Measurements from ENCODE around the gene KCNK4.

Gene KCNK4

GRCh38 chr11:64347193-64347867, 56.2 kb downstream of the KCNK4 start:
- no peak for DNase-seq (ENCODE audit: low spot score)

GRCh38 chr11:64348383-64349024, 57.4 kb downstream of the KCNK4 start:
- DNase-seq (ENCODE audit: low spot score): no peak

GRCh38 chr11:64349025-64349387, 57.9 kb downstream of the KCNK4 start:
- DNase-seq (ENCODE audit: low spot score): no peak

- no peak for DNase-seq (ENCODE audit: low spot score)
These were observed 58.3 kb downstream of the KCNK4 start for GRCh38 chr11:64349404-64349803.

Data from hematopoietic multipotent progenitor cell treated with erythropoietin and hydrocortisone succinate and interleukin-3 and kit ligand, for 17 days (in vitro differentiated cells).